WTC11 (cell line): ENCODE measurements around the gene HIVEP2. TPM values are rescaled to one million over a fixed set of nuclear protein-coding genes. Genes with fewer than 3 reads are reported as not detected.

ENCODE experiments used
- ATAC-seq: fragments of 200-7000 bp; cut with Tn5 transposase; 2 replicates; pipeline ENCODE4 v1.10.0; 2021; ENCODE audit warnings: mild to moderate bottlenecking, moderate library complexity
- CTCF ChIA-PET: fragments of 300-600 bp; sonication (Branson Sonifier 250); formaldehyde crosslinking; loops from one replicate; lab custom pipeline; 2021; ENCODE audit warnings: antibody characterized with exemption; lab: Charles Lee
- POLR2A ChIA-PET: fragments of 350-600 bp; sonication (Branson Sonifier 250); formaldehyde crosslinking; loops from one replicate; lab custom pipeline; 2021; ENCODE audit warnings: antibody characterized with exemption; lab: Charles Lee
- DNase-seq: peaks from one replicate; pipeline ENCODE4 v3.0.0; 2021; ENCODE audit warnings: low spot score
- H3K27ac Mint-ChIP-seq: 2 replicates; pipeline ENCODE4 v1.8.0; 2021; ENCODE audit warnings: mixed read lengths
- H3K27me3 Mint-ChIP-seq: 2 replicates; pipeline ENCODE4 v1.8.0; 2021; ENCODE audit warnings: low read depth, mild to moderate bottlenecking, moderate library complexity, mixed read lengths
- H3K36me3 Mint-ChIP-seq: 2 replicates; pipeline ENCODE4 v1.8.0; 2021; ENCODE audit warnings: mixed read lengths
- H3K4me1 Mint-ChIP-seq: 2 replicates; pipeline ENCODE4 v1.8.0; 2022; ENCODE audit warnings: mixed read lengths
- H3K4me3 Mint-ChIP-seq: 2 replicates; pipeline ENCODE4 v1.8.0; 2021; ENCODE audit warnings: mild to moderate bottlenecking, moderate library complexity, mixed read lengths
- H3K9me3 Mint-ChIP-seq: 2 replicates; pipeline ENCODE4 v1.8.0; 2021; ENCODE audit warnings: mixed read lengths
- ATF1 ChIP-seq: sonication (generic); formaldehyde crosslinking; IDR thresholded peaks from 2 replicates; pipeline ENCODE4 v1.8.1; 2023; ENCODE audit warnings: mild to moderate bottlenecking, moderate library complexity, missing genetic modification reagents
- CREB1 ChIP-seq: sonication (generic); formaldehyde crosslinking; IDR thresholded peaks from 2 replicates; pipeline ENCODE4 v1.8.0; 2023; ENCODE audit warnings: mild to moderate bottlenecking, missing genetic modification reagents
- CREM ChIP-seq: sonication (generic); formaldehyde crosslinking; IDR thresholded peaks from 2 replicates; pipeline ENCODE4 v1.8.1; 2022; ENCODE audit warnings: mild to moderate bottlenecking, missing genetic modification reagents, moderate library complexity
- FOXJ3 ChIP-seq: sonication (generic); formaldehyde crosslinking; IDR thresholded peaks from 2 replicates; pipeline ENCODE4 v1.9.0; 2021; ENCODE audit warnings: missing genetic modification reagents, mild to moderate bottlenecking, borderline replicate concordance
- FOXP1 ChIP-seq: sonication (generic); formaldehyde crosslinking; IDR thresholded peaks from 2 replicates; pipeline ENCODE4 v1.8.0; 2022; ENCODE audit warnings: missing genetic modification reagents, mild to moderate bottlenecking, moderate library complexity, borderline replicate concordance
- MXD4 ChIP-seq: fragments of 250-450 bp; sonication (Bioruptor Pico); IDR thresholded peaks from 2 replicates; pipeline ENCODE4 v1.8.0; 2021; ENCODE audit warnings: mild to moderate bottlenecking, moderate library complexity, borderline replicate concordance
- NFE2L1 ChIP-seq: sonication (generic); formaldehyde crosslinking; IDR thresholded peaks from 2 replicates; pipeline ENCODE4 v1.8.1; 2023; ENCODE audit warnings: missing genetic modification reagents
- RELA ChIP-seq: sonication (generic); formaldehyde crosslinking; IDR thresholded peaks from 2 replicates; pipeline ENCODE4 v1.8.1; 2022; ENCODE audit warnings: missing genetic modification reagents, mild to moderate bottlenecking, borderline replicate concordance
- SMAD3 ChIP-seq: sonication (generic); formaldehyde crosslinking; IDR thresholded peaks from 2 replicates; pipeline ENCODE4 v1.8.0; 2022; ENCODE audit warnings: missing genetic modification reagents, mild to moderate bottlenecking, borderline replicate concordance
- SMAD4 ChIP-seq: sonication (generic); formaldehyde crosslinking; IDR thresholded peaks from 2 replicates; pipeline ENCODE4 v1.8.0; 2022; ENCODE audit warnings: mild to moderate bottlenecking, missing genetic modification reagents
- SP1 ChIP-seq: sonication (generic); formaldehyde crosslinking; conservative IDR thresholded peaks from 2 replicates; pipeline ENCODE4 v1.8.1; 2022; ENCODE audit warnings: missing genetic modification reagents
- TCF7 ChIP-seq: sonication (generic); formaldehyde crosslinking; IDR thresholded peaks from 2 replicates; pipeline ENCODE4 v1.8.0; 2022; ENCODE audit warnings: mild to moderate bottlenecking, low read depth, missing genetic modification reagents, moderate library complexity
- TEAD1 ChIP-seq: sonication (generic); formaldehyde crosslinking; IDR thresholded peaks from 2 replicates; pipeline ENCODE4 v1.8.0; 2022; ENCODE audit warnings: mild to moderate bottlenecking, missing genetic modification reagents
- ZBTB21 ChIP-seq: sonication (generic); formaldehyde crosslinking; IDR thresholded peaks from 2 replicates; pipeline ENCODE4 v1.8.1; 2023; ENCODE audit warnings: mild to moderate bottlenecking, missing genetic modification reagents, borderline replicate concordance
- ZNF219 ChIP-seq: sonication (generic); formaldehyde crosslinking; IDR thresholded peaks from 2 replicates; pipeline ENCODE4 v1.8.0; 2023; ENCODE audit warnings: missing genetic modification reagents, mild to moderate bottlenecking, borderline replicate concordance
- ZNF232 ChIP-seq: sonication (generic); formaldehyde crosslinking; IDR thresholded peaks from 2 replicates; pipeline ENCODE4 v1.8.0; 2022; ENCODE audit warnings: mild to moderate bottlenecking, missing genetic modification reagents
- ZNF396 ChIP-seq: fragments of 250-450 bp; sonication (Bioruptor Pico); IDR thresholded peaks from 2 replicates; pipeline ENCODE4 v1.8.0; 2021; ENCODE audit warnings: mild to moderate bottlenecking, moderate library complexity, borderline replicate concordance
- ZNF423 ChIP-seq: fragments of 250-450 bp; sonication (Bioruptor Pico); IDR thresholded peaks from 2 replicates; pipeline ENCODE4 v2.1.2; 2022; ENCODE audit warnings: mild to moderate bottlenecking, moderate library complexity
- total RNA-seq: library from RNA; stranded (reverse); gene quantifications from 3 replicates; pipeline ENCODE4 v1.2.3, GENCODE V29; 2021
- TF ChIP-seq, protein P1 (sequence below): sonication (generic); formaldehyde crosslinking; IDR thresholded peaks from 2 replicates; pipeline ENCODE4 v1.8.0; 2022; ENCODE audit warnings: missing genetic modification reagents
- TF ChIP-seq, protein P2 (sequence below): sonication (generic); formaldehyde crosslinking; IDR thresholded peaks from 2 replicates; pipeline ENCODE4 v1.8.1; 2023; ENCODE audit warnings: mild to moderate bottlenecking, missing genetic modification reagents
- TF ChIP-seq, protein P3 (sequence below): sonication (generic); formaldehyde crosslinking; IDR thresholded peaks from 2 replicates; pipeline ENCODE4 v1.8.1; 2023; ENCODE audit warnings: mild to moderate bottlenecking, moderate library complexity, missing genetic modification reagents
- TF ChIP-seq, protein P4 (sequence below): fragments of 250-450 bp; sonication (Bioruptor Pico); conservative IDR thresholded peaks from 2 replicates; pipeline ENCODE4 v1.9.0; 2021; ENCODE audit warnings: mild to moderate bottlenecking
- TF ChIP-seq, protein P5 (sequence below): sonication (generic); formaldehyde crosslinking; IDR thresholded peaks from 2 replicates; pipeline ENCODE4 v1.8.1; 2022; ENCODE audit warnings: mild to moderate bottlenecking, moderate library complexity, missing genetic modification reagents
- TF ChIP-seq, protein P6 (sequence below): sonication (generic); formaldehyde crosslinking; IDR thresholded peaks from 2 replicates; pipeline ENCODE4 v1.8.0; 2022; ENCODE audit warnings: mild to moderate bottlenecking, missing genetic modification reagents
- TF ChIP-seq, protein P7 (sequence below): sonication (generic); formaldehyde crosslinking; IDR thresholded peaks from 2 replicates; pipeline ENCODE4 v1.8.0; 2022; ENCODE audit warnings: mild to moderate bottlenecking, missing genetic modification reagents

HIVEP2 gene
- total RNA-seq, 1 experiment from 2014 or later, result 11.5 TPM

DNA sequence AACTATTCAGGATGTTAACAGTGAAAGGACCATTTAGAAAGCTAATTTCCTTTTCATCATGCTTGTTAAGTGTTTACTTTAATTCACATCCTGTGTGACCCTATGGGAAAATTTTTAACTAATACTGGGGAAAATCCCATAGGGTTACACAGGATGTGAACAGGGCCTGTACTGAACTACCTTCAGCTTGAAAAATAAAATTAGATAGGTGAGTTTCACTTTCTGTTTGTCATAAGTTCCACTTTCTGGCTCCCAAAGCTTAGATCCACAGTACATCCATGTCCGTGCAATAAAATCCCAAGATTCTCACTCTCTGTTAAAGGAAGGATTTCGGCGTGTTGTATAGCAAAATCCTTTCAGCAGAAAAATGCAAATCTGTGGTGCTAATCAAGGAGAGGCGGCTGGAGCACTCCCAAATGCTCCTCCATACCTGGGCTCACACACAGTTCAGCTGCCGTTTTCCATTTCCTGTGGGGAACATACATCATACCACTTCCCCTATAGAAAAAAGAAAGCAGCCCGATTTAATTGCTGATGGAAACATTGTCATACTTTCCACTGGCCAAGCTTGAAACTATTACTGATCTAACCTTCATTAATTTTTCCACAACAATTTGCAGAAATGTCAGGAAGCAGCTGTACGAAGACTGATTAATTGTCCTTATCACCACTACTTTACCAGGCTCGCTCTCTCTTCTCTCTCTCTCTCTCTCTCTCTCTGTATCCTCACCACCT, 125.2 kb downstream of the HIVEP2 start (continued):
- TF ChIP-seq ZNF219 (no peak), MXD4 (no peak)
- TF ChIP-seq, protein P1, sequence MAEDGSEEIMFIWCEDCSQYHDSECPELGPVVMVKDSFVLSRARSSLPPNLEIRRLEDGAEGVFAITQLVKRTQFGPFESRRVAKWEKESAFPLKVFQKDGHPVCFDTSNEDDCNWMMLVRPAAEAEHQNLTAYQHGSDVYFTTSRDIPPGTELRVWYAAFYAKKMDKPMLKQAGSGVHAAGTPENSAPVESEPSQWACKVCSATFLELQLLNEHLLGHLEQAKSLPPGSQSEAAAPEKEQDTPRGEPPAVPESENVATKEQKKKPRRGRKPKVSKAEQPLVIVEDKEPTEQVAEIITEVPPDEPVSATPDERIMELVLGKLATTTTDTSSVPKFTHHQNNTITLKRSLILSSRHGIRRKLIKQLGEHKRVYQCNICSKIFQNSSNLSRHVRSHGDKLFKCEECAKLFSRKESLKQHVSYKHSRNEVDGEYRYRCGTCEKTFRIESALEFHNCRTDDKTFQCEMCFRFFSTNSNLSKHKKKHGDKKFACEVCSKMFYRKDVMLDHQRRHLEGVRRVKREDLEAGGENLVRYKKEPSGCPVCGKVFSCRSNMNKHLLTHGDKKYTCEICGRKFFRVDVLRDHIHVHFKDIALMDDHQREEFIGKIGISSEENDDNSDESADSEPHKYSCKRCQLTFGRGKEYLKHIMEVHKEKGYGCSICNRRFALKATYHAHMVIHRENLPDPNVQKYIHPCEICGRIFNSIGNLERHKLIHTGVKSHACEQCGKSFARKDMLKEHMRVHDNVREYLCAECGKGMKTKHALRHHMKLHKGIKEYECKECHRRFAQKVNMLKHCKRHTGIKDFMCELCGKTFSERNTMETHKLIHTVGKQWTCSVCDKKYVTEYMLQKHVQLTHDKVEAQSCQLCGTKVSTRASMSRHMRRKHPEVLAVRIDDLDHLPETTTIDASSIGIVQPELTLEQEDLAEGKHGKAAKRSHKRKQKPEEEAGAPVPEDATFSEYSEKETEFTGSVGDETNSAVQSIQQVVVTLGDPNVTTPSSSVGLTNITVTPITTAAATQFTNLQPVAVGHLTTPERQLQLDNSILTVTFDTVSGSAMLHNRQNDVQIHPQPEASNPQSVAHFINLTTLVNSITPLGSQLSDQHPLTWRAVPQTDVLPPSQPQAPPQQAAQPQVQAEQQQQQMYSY (CRISPR knock-in tag), result no peak
- TF ChIP-seq, protein P2, sequence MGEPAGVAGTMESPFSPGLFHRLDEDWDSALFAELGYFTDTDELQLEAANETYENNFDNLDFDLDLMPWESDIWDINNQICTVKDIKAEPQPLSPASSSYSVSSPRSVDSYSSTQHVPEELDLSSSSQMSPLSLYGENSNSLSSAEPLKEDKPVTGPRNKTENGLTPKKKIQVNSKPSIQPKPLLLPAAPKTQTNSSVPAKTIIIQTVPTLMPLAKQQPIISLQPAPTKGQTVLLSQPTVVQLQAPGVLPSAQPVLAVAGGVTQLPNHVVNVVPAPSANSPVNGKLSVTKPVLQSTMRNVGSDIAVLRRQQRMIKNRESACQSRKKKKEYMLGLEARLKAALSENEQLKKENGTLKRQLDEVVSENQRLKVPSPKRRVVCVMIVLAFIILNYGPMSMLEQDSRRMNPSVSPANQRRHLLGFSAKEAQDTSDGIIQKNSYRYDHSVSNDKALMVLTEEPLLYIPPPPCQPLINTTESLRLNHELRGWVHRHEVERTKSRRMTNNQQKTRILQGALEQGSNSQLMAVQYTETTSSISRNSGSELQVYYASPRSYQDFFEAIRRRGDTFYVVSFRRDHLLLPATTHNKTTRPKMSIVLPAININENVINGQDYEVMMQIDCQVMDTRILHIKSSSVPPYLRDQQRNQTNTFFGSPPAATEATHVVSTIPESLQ (CRISPR knock-in tag), result no peak
- TF ChIP-seq, protein P3, sequence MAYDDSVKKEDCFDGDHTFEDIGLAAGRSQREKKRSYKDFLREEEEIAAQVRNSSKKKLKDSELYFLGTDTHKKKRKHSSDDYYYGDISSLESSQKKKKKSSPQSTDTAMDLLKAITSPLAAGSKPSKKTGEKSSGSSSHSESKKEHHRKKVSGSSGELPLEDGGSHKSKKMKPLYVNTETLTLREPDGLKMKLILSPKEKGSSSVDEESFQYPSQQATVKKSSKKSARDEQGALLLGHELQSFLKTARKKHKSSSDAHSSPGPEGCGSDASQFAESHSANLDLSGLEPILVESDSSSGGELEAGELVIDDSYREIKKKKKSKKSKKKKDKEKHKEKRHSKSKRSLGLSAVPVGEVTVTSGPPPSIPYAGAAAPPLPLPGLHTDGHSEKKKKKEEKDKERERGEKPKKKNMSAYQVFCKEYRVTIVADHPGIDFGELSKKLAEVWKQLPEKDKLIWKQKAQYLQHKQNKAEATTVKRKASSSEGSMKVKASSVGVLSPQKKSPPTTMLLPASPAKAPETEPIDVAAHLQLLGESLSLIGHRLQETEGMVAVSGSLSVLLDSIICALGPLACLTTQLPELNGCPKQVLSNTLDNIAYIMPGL, result no peak

DNA sequence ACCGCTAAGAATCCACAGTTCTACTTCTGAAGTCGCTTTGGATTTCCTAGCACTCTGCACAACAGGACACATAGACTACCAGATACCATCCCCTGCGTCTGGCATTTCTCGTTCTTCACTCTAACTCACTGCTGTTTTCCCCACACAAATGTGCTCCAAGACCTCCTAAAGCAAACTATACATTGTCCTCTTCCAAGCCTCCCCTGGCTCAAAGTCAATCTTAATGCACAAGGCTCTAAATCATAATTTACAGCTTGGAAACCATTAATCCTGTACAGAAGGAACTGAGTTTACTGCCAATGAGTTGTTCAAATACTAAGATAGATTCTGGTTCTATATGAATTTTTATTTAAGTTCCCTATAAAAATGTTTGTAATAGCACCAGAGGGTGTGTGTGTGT, 128.5 kb downstream of the HIVEP2 start:
- POLR2A ChIA-PET, result no interaction called here
- H3K36me3 Mint-ChIP-seq, result no peaks in the 10 kb centered on the region
- no peak for ATAC-seq

DNA sequence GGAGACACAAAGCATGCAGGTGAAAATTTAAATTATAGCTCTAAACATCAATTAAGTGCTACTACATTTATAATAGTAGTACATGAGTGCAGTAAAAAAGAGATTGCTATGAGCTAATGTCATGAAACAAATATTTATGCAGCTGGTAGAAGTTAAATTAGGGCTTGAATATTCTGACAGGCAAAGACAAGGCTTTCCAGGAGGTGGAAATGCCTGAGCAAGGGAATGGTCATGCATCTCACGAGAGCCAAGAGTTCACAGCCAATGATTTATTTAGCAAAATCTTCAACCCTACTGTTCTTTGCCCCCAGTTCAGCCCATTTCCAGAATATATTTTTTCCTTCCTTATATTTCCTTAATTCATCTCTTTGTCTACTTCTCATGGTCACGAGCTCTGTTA, 128.9 kb downstream of the HIVEP2 start:
- ATAC-seq (no peak), DNase-seq (no peak)
- H3K27me3 Mint-ChIP-seq, result no peaks in the 10 kb centered on the region
- H3K9me3 Mint-ChIP-seq, result no peaks in the 10 kb centered on the region
- POLR2A ChIA-PET, result no interaction called here
- no peak overlapping the region for H3K27ac Mint-ChIP-seq
- H3K4me3 Mint-ChIP-seq, result no peak overlapping the region
- H3K4me1 Mint-ChIP-seq, result peaks cover 30% of the 10 kb centered on the region
- no peaks in the 10 kb centered on the region for H3K36me3 Mint-ChIP-seq
- CTCF ChIA-PET, result no interaction called here
- TF ChIP-seq SMAD3 (CRISPR knock-in tag) (no peak), CREB1 (no peak), RELA (CRISPR knock-in tag) (no peak), CREM (CRISPR knock-in tag) (no peak), FOXP1 (CRISPR knock-in tag) (no peak), TCF7 (CRISPR knock-in tag) (no peak), NFE2L1 (CRISPR knock-in tag) (no peak)
- TF ChIP-seq, protein P4, sequence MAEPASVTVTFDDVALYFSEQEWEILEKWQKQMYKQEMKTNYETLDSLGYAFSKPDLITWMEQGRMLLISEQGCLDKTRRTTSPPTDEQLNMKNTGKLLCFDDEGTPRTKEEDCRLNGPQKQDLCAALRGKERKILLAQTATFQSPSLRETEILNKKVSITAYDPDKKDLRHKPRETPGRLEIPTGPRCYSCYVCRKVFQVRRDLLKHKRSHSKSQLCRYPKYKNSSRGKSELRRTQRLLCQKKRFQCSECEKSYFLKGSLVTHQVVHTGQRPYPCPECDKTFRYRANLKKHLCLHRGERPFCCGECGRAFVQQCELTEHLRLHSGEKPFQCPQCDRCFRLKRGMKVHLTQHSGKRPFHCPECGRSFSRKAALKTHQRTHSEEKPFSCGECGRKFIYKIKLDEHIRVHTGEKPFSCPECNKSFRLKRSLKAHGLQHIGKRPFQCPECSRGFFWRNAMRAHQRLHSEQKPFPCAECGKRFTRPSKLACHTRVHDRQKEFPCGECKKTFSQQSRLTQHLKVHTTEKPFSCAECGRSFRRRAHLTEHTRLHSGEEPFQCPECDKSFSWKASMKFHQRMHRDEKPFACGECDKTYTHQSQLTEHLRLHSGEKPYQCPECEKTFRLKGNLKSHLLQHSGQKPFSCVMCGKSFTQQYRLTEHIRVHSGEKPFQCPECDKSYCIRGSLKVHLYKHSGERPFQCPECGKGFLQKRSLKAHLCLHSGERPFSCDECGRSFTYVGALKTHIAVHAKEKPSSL, result no peak

More for the DNA sequence above, 128.5 kb downstream of the HIVEP2 start:
- H3K4me3 Mint-ChIP-seq, result no peak overlapping the region
- no peak for TF ChIP-seq ZBTB21
- no peak for TF ChIP-seq ZNF396
- TF ChIP-seq, protein P5, sequence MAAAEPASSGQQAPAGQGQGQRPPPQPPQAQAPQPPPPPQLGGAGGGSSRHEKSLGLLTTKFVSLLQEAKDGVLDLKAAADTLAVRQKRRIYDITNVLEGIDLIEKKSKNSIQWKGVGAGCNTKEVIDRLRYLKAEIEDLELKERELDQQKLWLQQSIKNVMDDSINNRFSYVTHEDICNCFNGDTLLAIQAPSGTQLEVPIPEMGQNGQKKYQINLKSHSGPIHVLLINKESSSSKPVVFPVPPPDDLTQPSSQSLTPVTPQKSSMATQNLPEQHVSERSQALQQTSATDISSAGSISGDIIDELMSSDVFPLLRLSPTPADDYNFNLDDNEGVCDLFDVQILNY, result no peak
- no peak for TF ChIP-seq ZNF232 (CRISPR knock-in tag)
- TF ChIP-seq, protein P6, sequence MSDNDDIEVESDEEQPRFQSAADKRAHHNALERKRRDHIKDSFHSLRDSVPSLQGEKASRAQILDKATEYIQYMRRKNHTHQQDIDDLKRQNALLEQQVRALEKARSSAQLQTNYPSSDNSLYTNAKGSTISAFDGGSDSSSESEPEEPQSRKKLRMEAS (CRISPR knock-in tag), result no peak
- TF ChIP-seq FOXJ3 (CRISPR knock-in tag), result no peak
- no peak for TF ChIP-seq ZNF423 (CRISPR knock-in tag)
- TF ChIP-seq CREM (CRISPR knock-in tag), result no peak
- TF ChIP-seq TEAD1 (CRISPR knock-in tag), result no peak
- TF ChIP-seq SMAD4, result no peak
- TF ChIP-seq SP1 (CRISPR knock-in tag), result no peak
- no peak for TF ChIP-seq ZNF219
- TF ChIP-seq, protein P7, sequence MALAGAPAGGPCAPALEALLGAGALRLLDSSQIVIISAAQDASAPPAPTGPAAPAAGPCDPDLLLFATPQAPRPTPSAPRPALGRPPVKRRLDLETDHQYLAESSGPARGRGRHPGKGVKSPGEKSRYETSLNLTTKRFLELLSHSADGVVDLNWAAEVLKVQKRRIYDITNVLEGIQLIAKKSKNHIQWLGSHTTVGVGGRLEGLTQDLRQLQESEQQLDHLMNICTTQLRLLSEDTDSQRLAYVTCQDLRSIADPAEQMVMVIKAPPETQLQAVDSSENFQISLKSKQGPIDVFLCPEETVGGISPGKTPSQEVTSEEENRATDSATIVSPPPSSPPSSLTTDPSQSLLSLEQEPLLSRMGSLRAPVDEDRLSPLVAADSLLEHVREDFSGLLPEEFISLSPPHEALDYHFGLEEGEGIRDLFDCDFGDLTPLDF (CRISPR knock-in tag), result no peak
- TF ChIP-seq ATF1 (CRISPR knock-in tag), result no peak
- no peaks in the 10 kb centered on the region for H3K27me3 Mint-ChIP-seq
- no peaks in the 10 kb centered on the region for H3K9me3 Mint-ChIP-seq
- DNase-seq, result no peak
- no peak overlapping the region; the same call in 1 of the 2 replicates for H3K27ac Mint-ChIP-seq
- peaks cover 26% of the 10 kb centered on the region for H3K4me1 Mint-ChIP-seq
- CTCF ChIA-PET, result no interaction called here
